ENCODE data around the gene SCNM1.
"Not testable (repeated sequence)": the region's sequence is repeated elsewhere in the genome, so short reads cannot be mapped to it uniquely, and the experiment has no call there.

SCNM1 gene

DNA sequence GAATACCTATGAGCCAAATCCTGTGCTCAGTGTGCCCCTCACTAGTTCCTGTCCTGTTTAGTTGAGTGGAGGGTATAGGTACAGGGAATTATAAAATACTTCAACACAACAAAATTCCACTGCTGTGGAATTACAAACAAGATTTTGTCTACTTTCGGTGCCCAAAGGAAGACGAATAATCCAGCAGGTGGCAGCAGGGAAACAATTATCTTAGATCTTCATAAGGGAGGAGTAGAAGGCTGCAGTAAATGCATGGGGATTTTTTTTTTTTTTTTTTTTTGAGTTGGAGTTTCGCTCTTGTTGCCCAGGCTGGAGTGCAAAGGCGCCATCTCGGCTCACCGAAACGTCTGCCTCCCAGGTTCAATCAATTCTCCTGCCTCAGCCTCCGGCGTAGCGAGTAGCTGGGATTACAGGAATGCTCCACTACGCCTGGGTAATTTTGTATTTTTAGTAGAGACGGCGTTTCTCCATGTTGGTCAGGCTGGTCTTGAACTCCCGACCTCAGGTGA lies 30.4 kb downstream of the SCNM1 start:
- peak; percentile 67 for DNase-seq

DNA sequence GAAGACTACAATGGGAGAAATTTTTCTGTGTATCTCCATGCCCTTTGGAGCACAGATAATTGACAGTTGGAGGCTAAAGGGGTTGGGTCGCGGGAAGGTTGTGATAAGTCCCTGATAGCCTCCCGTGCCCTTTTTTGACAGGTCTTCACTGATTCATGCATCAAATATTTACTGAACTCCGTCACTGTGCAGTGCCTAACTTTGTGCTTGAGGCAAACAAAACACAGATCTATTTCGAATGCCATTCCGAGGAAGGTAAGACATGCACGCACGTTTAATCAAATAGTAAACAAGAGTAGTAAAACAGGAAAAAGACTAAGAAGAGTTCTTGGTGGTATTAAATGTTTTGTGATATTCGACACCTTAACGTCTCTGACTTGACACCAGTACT lies 31.9 kb downstream of the SCNM1 start:
- DNase-seq, result no peak

DNA sequence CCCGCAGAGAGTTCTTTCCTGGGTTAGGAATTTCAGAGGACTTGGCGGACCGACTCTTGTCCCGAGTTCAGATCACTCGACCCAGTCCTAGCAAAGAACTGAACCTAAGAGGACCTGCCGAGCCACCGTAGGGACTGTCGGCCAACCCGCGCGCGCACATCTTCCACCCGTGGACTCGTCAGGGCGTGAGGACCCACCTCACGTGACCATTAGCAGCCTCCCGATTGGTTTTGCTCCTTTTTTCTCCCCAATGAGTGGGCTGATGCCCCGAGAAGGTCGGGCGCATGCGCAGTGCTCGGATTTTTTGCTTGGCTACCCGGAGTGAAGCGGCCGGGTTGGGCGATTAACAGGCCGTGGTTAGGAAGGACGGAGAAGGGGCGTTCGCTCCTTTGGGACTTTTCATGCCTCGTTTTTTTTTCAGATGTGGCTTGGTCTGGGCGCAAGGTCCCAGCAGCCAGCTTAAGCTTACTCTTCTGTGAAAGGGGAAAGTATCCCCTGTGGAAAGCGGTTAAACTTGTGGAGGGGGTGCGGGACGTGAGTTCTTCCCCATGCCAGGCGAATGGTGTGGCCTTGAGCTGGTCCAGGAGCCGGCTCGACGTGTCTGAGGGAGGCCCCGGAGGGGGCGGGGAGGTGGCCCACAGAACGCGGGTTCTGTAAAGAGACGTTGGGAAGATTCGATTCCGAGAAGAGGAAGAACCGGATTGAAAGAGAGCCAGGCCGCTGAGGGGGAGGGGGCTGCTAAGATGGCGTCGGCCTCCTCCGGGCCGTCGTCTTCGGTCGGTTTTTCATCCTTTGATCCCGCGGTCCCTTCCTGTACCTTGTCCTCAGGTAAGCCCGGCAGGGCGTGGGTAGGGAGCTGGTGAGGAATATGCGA lies 32.5 kb downstream of the SCNM1 start, which contains the start of gene PIP5K1A:
TSS of gene PIP5K1A (plus strand) at position 299 of the 874 bp plus-strand sequence. CDS start at position 744, 445 bp downstream.
- DNase-seq, result peak; percentile 99

DNA sequence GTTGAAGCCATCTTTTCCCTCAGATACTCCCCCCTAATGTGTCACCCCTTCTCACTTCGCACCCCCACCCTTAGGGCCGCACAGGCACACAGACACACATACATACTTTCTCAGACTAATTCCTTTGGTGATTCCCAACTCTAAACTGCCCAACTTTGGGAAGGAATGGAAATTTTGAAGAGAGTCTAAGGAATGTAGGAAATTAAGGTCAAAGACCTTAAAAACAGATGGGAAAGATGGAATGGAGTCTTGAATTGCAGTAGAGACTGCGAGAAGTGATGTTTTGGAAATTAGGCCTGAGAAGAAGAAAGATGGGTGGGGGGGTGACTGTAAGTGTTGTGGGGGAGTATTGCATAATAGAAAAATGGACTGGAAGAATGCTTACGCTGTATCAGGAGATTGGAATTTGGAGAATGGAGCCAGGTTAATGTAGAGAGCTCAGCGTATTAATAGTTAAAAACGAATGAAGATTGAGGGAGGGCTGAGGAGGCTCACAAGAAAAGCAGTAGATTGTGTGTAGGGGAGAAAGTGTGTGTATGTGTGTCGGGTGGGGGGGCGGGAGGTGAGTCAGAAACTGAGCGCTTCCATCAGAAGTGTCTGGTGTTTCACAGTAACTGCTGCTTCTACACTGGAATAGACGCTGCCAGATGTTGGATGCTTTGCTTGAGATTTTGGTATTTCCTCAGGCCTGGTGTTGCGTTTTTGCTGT lies 34.1 kb downstream of the SCNM1 start:
- peak; percentile 30 for DNase-seq

DNA sequence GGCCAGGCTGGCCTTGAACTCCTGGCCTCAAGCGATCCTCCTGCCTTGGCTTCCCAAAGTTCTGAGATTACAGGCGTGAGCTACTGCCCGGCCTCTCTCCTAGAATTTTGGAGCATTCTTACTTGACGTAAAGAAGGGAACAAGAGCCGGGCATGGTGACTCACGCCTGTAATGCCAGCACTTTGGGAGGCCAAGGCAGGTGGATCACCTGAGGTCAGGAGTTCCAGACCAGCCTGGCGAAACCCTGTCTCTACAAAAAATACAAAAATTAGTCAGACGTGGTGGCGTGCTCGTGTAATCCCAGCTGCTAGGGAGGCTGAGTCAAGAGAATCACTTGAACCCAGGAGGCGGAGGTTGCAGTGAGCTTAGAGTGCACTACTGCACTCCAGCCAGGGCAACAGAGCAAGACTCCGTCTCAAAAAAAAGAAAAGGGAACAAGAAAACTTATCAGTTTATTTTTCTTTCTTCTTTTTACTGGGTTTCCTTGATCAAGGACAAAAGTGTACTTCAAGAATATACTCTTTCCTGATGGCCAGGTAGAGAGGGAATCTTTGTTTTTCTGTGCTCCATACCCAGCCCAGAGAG lies 39.5 kb downstream of the SCNM1 start:
- DNase-seq, result not testable (repeated sequence)

DNA sequence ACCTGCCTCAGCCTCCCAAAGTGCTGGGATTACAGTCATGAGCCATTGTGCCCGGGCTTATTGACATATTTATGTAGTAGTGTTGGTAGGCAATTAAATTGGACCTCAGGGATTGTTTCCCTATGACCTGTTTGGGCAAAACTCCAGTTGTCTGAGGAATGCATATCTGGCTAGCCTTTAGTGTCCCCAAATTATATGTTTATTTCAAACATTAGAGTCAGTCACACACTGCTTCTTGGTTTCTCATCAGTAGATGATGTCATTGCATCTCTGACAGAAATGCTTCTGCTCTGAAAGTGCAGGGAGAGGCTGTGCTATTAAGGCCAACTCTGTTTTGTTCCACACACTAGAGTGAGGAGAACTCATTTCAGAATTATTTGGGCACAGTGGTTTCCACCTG lies 44.9 kb downstream of the SCNM1 start:
- no peak for DNase-seq

DNA sequence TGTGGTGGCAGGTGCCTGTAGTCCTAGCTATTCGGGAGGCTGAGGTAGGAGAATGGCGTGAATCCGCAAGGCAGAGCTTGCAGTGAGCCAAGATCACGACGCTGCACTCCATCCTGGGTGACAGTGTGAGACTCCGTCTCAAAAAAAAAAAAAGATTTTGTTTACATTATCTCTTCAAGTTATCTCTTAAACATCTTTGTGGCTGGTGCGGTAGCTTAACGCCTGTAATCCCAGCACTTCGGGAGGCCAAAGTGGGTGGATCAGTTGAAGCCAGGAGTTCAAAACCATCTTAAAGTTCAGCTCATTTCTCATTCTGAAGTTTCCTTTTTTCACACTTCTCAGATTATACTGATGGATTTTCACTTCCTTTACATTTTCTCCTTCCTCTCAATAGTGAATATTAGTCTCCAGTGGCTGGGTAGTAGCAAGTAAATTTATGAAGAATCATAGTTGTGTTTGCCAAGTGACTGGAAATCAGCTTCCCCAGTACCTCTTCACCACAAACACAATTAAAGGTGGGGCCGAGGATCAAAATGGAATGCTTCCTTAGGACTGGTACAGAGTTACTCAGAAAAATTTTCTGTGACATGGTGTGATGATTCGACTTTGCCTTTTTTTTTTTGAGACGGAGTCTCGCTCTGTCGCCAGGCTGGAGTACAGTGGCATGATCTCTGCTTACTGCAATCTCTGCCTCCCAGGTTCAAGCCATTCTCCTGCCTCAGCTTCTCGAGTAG lies 46.2 kb downstream of the SCNM1 start:
- DNase-seq, result peak; percentile 25

DNA sequence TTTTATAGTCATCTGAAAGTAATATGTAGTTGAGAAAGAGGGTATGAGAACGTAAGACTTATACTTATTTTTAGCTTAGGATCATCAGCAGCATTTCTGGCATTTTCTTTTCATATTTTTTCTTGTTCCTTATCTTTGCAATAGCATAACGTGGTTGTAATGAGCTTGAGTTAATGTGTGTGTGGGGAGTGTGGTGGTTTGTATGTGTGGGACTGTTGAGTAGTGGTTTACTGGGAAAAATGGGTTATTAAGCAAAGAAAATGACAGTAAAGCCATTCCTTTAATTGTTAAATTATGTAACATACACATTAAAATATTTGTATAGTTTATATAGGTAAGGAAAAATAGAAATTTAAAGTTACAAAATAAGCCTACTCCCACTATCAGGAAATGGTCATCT lies 47.6 kb downstream of the SCNM1 start:
- DNase-seq, result no peak

Measured in stimulated activated CD4-positive, alpha-beta T cell treated with anti-CD3 and anti-CD28 coated beads, Interleukin-15, amount 100 ng/mL, for 24 hours (primary cell).